Measurements from ENCODE around the gene NUP107.

DNA sequence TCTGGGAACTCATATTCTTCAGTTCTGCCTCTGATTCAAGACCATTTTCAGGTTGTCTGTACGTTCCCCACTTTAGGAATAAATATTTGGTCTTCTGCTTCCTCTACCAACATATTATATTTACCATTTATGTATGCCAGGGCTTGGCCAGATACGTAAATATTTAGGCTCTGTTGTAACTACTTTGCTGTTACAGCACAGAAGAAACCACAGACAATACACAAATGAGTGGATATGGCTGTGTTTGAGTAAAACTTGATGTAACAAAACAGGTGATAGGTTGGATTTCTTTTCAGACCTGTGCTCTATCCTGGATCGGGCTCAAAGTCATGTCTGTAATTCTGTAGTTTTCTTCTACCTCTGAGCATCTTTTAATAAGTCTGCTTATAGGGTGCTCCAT is 38.6 kb upstream of the NUP107 start:
- TF ChIP-seq CTCF (IDR thresholded peaks at IDR 0.05), result no peak
- no peak for TF ChIP-seq POLR2A (IDR thresholded peaks at IDR 0.05)
- TF ChIP-seq POLR2AphosphoS5 (IDR thresholded peaks at IDR 0.05), result no peak

All from sigmoid colon (tissue), 4 donors.